ENCODE measurements around the gene PRDM15. TPM values are rescaled to one million over a fixed set of nuclear protein-coding genes. Genes with fewer than 3 reads are reported as not detected.

PRDM15 gene, protein sequence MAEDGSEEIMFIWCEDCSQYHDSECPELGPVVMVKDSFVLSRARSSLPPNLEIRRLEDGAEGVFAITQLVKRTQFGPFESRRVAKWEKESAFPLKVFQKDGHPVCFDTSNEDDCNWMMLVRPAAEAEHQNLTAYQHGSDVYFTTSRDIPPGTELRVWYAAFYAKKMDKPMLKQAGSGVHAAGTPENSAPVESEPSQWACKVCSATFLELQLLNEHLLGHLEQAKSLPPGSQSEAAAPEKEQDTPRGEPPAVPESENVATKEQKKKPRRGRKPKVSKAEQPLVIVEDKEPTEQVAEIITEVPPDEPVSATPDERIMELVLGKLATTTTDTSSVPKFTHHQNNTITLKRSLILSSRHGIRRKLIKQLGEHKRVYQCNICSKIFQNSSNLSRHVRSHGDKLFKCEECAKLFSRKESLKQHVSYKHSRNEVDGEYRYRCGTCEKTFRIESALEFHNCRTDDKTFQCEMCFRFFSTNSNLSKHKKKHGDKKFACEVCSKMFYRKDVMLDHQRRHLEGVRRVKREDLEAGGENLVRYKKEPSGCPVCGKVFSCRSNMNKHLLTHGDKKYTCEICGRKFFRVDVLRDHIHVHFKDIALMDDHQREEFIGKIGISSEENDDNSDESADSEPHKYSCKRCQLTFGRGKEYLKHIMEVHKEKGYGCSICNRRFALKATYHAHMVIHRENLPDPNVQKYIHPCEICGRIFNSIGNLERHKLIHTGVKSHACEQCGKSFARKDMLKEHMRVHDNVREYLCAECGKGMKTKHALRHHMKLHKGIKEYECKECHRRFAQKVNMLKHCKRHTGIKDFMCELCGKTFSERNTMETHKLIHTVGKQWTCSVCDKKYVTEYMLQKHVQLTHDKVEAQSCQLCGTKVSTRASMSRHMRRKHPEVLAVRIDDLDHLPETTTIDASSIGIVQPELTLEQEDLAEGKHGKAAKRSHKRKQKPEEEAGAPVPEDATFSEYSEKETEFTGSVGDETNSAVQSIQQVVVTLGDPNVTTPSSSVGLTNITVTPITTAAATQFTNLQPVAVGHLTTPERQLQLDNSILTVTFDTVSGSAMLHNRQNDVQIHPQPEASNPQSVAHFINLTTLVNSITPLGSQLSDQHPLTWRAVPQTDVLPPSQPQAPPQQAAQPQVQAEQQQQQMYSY
- 7.3 TPM for polyA plus RNA-seq (ENCODE audit: insufficient read length)
- long read RNA-seq, donor 1, partial matches to known transcripts, result 0 of 1 reads
- long read RNA-seq, donor 1, other reads (novel, unspliced or antisense), result 0 of 1 reads
- long read RNA-seq, donor 2, result 0 reads
- long read RNA-seq, donor 3, result 0 reads
- long read RNA-seq, donor 4, result 0 reads
- long read RNA-seq, donor 5, result 0 reads
- long read RNA-seq, donor 6, partial matches to known transcripts, result 0 of 1 reads
- long read RNA-seq, donor 6, other reads (novel, unspliced or antisense), result 0 of 1 reads
- long read RNA-seq, donor 7, full-length matches to known transcripts, result 2 of 2 reads
- long read RNA-seq, donor 7, partial matches to known transcripts, result 0 of 2 reads
- long read RNA-seq, donor 7, other reads (novel, unspliced or antisense), result 0 of 2 reads
- long read RNA-seq, donor 8, result 0 reads

DNA sequence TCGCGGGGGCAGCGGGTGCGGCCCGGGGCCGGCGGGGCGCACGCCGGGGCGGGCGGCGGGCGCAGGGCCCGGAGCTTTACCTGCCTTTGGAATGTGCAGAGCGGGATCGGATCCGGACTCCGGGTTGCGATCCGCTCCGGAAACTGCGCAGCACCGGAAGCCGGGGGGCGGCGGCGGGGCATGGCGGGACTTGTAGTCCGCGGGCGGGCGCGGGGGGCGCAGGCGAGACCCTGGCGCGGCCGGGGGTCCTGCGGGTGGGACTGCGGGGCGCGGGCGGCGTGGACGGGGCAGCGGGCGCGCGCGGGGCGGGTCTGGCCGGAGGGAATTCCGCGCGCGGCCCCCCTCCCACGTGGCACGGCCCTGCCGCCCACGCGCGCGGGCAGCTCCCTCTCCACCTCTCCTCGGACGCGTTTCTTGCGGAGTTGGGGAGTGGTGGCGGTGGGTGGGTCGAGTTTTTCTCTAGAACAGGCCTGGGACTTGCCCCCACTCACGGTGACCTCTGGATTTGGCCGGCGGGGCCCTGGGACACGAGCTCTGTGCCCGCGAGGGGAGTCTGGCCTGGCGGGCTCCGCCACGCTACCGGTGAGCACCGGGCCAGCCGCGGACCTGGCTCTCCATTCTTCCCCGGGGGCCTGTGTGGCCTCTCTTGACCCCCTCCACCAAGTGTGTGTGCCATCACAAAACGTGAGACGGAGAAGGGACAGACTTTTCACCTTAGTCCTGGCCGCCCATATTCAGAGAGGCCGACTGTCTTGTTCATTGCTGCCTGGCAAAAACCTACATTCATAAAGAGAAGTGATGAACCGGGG, at the start of gene PRDM15:
Gene PRDM15, minus strand, starts transcription at position 155 of the 809 bp plus-strand sequence. CDS start 18,981 bp downstream, outside the sequence.
- peak; percentile 71 for DNase-seq

DNA sequence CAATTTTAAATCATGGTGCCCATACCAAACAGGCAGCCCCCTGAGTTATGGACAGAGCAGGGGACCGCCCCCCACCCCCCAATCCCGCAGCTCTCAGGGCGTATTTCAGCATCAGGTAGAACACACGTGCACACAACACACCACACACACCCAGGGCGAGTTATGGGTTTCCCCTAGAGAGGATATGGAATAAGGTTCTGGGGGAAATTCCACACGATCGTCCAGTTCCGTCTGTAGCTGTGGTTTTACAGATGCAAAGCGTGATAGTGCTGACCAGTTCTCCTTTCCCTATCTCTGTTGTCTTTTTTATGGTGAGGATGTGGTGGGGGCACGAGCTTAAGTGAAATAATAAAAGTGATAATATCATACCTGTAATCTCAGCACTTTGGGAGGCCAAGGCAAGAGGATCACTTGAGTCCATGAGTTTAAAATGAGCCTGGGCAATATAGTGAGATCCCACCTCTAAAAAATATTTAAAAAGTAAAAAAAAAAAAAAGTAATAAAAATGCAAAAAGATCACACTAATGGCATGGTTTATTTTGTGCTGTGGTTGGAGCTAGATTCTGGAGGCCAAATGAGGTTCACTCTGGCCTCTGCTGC, 49.6 kb upstream of the PRDM15 start:
- no peak for DNase-seq

DNA sequence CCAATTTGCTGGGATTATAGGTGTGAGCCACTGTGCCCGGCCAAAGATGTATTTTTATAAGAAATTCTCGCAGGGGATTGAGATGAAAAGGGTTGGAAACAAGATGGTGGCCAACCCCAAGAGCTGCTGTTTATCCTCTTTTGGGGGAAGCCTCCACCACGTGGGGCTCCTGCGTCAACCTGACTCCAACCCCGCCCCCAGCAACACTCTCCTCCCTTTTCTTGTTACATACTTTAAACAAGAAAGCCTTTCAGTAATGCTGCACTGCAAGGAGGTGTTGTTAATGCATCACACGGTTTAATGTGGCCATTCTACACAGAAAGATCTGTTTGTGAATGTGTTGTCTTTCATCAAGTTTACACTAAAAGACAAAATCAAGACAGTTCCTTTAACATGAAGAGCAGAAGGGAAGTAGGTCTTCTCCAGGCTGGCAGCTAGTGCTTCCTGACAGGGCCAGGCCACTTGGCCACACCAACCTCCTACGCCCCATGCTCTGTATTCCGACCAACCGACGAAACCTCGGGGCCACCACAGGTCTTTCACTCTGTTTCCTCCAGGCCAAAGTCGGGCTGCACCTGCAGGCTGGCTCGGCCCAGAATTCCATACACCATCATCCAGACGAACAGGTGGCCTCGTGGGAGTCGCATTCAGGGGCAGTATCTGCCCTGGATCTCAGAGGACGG, 48.7 kb upstream of the PRDM15 start:
- DNase-seq, result no peak

DNA sequence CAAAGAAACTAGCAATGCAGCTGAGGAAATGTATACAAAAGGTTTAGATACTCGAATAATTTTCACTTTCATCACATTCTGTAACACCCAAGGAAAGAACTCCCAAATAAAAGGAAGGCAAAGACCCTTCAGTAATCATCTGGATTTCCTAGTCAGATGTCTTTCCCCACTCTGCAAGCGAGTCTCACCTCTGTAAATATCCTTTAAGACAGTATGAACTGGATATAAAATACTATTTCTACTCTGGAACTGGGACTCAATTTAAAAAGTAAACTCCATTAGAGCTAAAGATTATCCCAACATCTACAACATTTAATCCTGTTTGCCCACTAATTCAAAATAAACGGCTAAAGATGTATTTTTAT, 47.6 kb upstream of the PRDM15 start:
- no peak for DNase-seq

DNA sequence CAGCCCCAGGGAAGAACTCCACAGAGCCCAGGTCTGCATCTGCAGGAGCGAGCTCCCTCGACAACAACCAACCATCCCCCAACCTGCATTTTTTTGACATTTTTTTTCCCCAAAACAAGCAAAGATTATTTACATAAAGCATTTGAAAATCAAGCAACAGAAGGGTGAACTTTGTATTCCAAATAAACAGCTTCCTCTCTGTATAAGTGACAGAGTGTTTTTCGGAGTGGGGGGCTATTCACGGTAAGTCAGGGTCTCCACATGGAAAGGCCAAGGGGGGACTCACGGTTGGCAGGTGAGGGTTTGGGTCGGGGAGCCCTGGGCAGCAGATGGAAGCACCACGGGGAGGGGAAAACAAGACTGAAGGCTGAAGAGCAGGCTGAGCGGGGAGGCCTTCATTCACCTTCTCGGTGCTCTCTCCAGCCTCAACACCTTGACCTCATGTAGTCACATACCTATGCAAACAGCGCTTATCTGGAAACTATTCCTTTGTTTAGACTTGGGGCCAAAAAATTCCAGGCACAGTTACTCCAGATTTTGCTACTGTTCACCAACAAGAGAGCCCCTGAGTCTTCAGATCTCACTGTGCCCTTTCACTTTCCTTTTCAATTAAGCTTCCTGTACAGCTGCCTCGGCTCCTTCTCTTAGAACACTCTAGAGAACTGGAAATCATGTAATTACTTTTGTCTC, 47.1 kb upstream of the PRDM15 start:
- peak; percentile 55 for DNase-seq

DNA sequence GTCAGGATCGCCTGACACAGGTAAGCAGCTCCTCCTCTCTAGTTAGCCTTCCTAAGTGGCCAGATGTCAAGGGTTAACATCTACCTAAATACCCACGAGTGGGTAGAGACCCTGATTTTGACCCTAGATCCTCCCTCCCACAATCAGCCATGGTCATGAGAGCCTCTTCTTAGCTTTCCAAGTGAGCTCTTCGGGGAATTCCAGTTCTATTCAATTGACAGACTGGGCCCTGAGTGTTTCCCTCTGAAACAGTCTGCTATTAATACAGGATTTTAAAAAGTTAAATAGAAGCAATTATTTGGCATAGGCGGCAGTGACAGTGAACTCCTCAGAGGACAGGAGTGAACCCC, 46.6 kb upstream of the PRDM15 start:
- DNase-seq, result no peak

DNA sequence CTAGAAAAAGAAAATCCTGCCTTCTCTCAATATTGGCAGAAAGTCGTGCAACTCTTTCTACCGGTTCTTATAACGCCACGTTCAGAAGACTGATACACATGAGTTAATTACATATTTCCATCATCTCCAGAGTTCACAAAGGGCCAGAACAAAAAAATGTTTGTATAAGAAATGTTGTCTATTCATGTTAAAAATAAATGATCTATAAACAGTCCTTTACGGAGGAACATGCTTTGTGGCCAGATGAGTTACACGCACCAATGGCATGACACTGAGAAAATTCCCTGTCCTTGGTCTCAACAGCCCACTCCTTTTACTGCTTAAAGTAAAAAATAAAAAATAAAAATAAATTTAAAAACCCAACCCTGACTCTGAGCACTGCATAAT, 45.2 kb upstream of the PRDM15 start:
- no peak for DNase-seq

DNA sequence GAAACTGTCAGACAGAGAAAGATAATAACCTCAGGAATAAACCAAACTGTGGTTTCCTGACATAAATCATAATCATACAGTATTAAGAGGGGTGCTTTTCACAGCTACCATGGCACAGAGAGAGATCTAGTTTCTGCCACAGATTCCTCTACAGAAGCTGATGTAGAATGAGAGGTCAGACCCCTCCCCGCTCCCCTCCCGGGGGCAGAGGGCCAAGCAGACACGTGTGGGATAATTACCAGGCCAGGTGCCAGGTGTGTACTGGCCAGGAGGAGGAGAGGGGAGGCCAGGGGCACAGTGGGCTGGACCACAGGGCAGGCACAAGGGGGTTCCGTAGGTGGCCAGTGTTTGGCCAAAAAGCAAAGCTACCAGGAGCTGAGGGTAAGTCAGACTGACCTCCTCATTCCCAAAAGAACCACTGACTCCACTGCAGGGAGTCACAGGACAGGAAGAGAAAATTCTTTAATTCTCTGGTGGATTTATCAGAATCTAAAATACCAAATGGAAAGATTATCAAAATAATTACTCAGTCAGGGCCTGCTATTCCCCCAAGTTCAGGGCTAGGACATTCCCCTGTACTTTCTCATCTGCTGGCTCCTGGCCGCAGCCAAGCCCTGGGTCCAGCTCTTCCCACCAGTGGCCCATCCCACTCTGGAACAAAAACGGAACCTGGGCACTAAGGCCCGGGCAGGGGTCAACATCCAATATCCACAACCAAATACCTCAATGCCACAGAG, 44.7 kb upstream of the PRDM15 start:
- DNase-seq, result no peak

DNA sequence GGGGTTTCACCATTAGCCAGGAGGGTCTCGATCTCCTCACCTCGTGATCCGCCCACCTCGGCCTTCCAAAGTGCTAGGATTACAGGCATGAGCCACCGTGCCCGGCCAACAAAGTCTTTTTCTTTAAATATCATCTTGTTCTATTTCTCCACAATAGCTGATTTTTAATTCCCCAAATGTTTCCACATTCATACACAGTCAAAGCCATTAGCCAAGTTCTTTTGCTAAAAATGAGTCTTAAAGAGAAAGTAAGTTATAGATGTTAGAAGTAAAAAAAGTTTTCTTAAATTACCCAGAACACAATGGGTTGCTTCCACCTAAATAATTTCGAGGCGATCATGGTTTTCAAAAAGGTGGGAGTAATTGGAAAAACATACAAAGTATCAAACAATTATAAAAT, 44.0 kb upstream of the PRDM15 start:
- no peak for DNase-seq

DNA sequence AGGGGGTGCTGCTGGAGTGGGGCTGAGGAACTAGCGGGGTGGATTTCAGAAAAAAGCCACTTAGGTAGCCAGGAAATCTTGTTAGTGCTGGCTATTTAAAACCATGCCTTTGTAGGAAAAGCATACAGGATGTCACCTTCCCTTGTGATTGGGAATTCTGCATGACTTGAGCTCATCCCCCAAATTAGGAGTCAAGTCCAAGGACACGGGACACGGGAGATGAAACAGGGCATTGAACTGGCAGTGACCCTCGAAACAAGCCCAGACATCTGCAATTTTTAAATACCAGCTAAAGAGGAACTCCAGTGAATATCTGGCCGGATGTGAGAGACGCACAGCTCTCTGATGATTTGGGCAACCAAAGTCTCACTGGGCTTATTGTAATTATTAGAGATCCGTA, 41.9 kb upstream of the PRDM15 start:
- no peak for DNase-seq

DNA sequence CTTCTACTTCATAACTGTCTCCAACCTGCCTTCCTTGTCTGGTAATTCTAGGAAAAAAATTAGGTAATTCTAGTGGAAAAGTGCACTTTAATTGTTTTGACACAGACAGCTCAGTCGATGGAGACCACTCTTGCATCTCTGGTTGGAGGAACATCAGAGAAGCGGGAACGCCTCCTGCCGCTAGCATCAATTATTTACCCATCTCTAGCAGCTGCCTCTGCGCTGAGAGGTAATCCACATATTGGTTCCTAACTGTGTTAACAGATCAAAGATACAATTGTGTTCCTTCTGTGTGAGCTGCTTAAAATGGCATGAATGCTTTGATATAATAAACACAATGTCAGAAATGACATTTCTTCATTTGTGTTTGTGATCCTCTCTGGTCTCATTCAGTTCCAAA, 41.3 kb upstream of the PRDM15 start:
- DNase-seq, result no peak

DNA sequence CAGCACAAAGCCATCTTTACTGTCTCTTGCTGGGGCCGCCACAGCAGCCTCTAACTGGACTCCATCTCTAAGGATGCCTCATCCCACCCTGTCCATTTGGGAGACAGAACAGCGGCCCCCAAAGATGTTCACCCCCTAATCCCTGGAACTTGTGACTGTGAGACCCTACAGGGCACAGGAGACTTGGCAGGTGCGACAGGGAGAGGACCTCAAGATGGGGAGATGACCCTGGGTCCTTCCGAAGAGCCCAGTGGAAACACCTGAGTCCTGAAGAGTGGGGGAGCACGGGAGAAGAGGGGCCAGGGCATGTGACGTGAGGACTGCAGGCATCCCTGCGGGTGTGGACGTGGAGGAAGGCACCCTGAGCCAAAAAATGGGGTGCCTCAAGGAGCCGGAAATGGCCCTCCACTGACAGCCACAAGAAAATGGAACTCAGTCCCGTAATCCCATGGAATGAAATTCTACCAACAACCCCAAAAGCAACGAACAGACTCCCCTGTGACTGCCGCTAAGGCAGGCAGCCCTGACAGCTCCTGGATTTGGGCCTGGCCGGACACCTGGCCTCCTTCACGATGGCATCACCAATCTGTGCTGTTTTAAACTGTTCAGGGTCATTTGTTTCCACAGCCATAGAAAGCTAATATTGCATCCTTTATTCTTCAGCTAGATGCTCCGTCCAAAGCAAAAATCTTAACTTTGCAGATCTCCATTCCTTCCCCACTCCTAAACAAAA, 40.7 kb upstream of the PRDM15 start:
- no peak for DNase-seq

DNA sequence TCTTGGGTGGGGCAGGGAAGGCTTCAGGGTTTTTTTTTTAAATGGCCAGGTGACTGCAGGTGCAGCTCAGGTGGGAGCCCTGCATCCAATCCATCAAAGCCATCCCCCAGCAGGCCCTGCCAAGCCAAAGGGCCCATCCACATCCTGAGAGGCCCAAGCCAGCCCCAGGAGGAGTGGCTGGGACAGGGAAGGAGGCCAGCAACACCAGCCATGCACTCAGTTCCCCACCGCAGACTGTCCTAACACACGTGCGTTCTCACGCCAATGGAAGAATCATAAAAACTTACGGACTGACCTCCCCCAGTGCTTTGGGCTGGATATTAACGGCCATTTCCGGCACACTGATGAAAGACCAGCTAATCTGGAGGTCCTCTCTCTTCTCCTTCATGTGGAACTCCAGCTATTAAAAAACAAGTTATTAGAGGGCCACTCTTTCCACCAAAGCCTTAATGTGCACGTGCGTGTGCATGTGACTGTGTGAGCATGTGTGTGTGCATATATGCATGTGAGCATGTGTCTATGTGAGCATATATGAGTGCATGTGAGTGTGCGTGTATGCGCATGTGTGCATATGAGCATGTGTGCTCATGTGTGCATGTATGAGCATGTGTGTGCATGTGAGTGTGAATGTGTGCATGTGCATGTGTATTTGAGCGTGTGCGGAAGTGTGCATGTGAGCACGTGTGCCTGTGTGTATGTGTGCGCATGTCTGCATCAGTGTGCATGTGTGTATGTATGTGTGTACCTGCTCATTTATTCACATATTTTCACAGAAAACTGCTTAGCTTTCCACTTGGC, 39.6 kb upstream of the PRDM15 start:
- no peak for DNase-seq

DNA sequence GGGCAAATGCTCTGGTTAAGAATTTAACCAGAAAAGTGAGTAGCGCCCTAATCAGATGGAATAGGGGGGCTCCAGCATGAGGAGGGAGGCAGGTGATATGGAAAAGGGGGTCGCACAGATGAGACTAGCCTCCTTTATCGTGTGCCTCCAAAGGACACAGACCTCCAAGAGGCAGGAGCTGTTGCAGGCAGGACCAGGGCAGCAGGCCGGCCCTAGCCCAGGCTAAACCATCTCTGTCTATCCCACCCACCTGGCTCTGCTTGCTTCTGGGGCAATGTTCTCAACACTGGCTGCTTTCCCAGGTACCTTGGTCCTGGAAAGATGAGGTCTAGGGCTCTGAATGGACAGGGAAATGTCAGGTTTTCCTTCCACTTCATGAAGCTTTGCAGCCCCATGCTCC, 38.4 kb upstream of the PRDM15 start:
- no peak for DNase-seq

DNA sequence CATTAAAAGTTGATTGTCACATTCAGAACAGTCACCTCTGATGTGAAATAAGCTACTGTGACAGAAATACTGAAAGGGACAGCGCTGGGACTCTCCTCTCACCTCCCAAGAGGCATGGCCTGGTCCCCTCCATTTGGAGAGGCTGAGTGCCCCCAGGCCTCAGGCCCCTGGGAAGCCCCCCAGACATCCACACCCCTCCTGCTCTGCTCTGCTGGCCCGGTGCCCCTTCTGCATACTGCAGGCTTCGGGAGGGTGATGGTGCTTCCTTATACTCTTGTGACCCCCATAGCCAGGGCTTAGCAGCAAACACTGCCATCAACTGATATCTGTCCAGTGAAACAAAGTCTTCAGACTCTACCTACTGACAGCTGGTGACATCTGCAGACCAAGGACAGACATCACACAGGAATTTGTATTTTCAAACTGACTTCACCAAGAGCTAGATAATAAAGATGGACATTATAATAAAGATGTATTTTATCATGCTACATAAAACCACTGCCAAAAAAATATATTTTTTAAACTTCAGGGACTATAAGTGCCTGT, 37.8 kb upstream of the PRDM15 start:
- DNase-seq, result no peak

DNA sequence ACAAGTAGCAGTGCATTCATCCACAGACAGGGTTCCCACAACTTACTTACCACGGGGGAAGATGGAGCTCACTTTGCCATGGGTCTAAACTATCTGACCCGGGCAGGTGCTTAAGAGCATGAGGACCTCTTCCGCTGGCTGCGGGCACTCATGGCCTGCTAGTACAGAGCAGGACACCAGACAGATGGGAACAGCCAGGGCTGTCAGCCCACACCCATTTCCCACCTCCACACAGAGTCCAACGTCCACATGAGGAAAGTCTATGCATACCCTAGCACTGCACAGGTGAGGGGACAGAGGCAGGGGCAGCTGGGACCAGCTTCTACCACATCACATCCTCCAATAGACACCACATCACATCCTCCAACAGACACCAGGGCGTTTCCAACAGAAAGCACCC, 35.8 kb upstream of the PRDM15 start:
- DNase-seq, result no peak

DNA sequence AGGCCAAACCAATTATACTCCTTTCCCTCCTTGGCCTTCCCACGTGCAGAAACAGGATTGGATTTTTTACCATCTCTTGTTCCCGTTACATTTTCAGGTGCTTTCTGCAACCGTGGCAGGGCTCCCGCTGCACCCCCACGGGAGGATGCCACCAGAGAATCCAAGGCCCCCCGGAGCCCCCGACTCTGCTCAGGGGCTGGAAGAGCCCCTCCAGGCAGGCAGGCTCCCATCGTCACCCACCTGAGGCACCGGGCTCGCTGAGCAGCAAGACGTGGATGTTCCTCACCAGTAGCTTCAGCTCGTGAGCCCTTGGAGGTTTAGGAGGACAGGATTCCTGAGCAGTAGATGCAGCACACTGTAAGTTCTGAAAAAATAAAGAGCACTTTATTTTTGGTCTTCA, 35.2 kb upstream of the PRDM15 start:
- no peak for DNase-seq
